ENCODE results near the gene SORCS1.
A peak's percentile ranks its signal among the peaks of the same experiment; 100 is the strongest.

SORCS1 gene

GRCh38 chr10:106551501-106552062, 612.9 kb downstream of the SORCS1 start:
- DNase-seq (ENCODE audit: low read depth): no peak
- TF ChIP-seq, protein P1, sequence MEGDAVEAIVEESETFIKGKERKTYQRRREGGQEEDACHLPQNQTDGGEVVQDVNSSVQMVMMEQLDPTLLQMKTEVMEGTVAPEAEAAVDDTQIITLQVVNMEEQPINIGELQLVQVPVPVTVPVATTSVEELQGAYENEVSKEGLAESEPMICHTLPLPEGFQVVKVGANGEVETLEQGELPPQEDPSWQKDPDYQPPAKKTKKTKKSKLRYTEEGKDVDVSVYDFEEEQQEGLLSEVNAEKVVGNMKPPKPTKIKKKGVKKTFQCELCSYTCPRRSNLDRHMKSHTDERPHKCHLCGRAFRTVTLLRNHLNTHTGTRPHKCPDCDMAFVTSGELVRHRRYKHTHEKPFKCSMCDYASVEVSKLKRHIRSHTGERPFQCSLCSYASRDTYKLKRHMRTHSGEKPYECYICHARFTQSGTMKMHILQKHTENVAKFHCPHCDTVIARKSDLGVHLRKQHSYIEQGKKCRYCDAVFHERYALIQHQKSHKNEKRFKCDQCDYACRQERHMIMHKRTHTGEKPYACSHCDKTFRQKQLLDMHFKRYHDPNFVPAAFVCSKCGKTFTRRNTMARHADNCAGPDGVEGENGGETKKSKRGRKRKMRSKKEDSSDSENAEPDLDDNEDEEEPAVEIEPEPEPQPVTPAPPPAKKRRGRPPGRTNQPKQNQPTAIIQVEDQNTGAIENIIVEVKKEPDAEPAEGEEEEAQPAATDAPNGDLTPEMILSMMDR (conservative IDR thresholded peaks at IDR 0.05; ENCODE audit: low read length): no peak
- H3K4me3 ChIP-seq (ENCODE audit: low read length): no peak overlapping the region

GRCh38 chr10:106548832-106549231, 615.7 kb downstream of the SORCS1 start:
- H3K4me3 ChIP-seq (ENCODE audit: low read length): no peak overlapping the region
- TF ChIP-seq, protein P1 (conservative IDR thresholded peaks at IDR 0.05; ENCODE audit: low read length): no peak
- DNase-seq (ENCODE audit: low read depth): no peak

DNA sequence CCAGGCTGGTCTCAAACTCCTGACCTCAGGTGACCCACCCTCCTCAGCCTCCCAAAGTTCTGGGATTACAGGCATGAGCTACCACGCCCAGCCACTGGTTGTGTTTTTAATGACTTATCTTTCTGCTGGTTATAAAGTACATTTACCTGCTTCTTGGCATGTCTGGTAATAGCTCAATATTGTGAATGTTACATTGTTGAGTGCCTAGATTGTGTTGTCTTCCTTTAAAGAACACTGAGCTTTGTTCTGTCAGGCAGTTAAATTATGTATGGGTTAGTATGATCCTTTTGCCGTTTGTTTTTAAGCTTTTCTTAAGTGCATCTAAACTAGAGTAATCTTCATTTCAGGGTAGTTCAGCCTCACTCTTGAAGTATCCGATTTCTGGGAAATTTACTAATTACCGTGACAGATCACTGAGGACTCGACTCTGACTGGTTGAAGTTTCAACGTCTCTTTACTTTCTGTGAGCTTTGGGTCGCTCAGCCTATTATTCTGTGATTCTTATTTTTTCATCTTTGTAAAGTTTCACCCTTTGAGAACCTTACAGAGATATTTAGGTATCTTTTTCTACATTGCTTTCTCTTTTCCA, 617.4 kb downstream of the SORCS1 start:
- no peak for DNase-seq (ENCODE audit: low read depth)
- TF ChIP-seq, protein P1 (conservative IDR thresholded peaks at IDR 0.05; ENCODE audit: low read length): no peak

GRCh38 chr10:106542461-106542860, 622.0 kb downstream of the SORCS1 start:
- no peak for DNase-seq (ENCODE audit: low read depth)
- TF ChIP-seq, protein P1 (conservative IDR thresholded peaks at IDR 0.05; ENCODE audit: low read length): no peak

More for the DNA sequence above, 617.4 kb downstream of the SORCS1 start:
- H3K4me3 ChIP-seq (ENCODE audit: low read length): no peak overlapping the region

DNA sequence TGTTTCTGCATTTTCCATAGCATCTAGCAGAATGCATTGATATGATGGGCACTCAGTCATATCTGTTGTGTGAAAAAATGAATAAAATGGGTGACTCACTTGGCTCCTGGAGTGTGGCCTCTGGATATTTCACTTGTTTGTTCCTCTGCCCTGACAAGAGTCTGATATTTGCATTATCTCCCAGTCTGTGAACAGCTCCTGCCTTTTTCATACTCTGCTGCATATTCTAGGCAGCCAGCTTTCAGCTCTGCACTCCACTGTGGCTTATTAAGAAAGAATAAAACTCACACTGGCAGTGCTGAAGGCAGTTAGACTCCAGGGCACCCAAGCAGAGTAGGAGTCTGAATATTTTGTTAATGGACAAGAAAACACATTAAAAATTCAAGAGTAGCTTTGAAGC, 623.9 kb downstream of the SORCS1 start:
- peak; percentile 24 for DNase-seq (ENCODE audit: low read depth)
- H3K4me3 ChIP-seq (ENCODE audit: low read length): no peak overlapping the region
- TF ChIP-seq, protein P1 (conservative IDR thresholded peaks at IDR 0.05; ENCODE audit: low read length): no peak

More at GRCh38 chr10:106542461-106542860, 622.0 kb downstream of the SORCS1 start:
- H3K4me3 ChIP-seq (ENCODE audit: low read length): no peak overlapping the region

- TF ChIP-seq, protein P1 (conservative IDR thresholded peaks at IDR 0.05; ENCODE audit: low read length): no peak
- no peak for DNase-seq (ENCODE audit: low read depth)
Measured at GRCh38 chr10:106537866-106538265, 626.6 kb downstream of the SORCS1 start.

DNA sequence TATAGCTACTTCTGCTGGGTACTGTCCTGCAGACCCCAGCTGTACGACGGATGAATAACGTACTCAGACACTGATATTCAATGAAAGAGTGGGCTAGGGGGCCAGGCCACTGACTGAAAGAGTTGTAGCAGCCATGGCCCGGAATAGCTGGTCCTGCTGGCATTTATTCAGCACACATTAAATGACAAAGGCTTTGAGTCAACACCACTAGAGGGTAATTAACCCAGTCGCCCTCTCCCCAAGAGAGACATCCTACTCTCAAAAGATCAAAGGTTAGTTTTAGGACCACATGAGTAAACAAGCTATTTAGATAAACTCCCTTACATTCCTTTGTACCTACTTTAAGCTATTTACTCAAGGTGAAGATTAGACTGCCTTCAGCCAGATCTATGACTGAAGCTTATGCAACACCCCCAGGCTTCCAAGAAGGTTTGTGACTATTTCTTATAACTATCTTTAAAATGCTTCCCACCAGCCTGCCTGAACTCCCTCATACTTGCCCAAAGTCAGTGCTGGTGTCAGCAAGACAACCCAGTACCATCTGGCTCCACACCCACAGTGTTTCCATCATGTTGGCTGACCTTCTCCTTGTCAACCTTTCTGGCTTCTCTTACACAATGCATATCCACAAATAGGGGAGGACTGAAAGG, 629.1 kb downstream of the SORCS1 start:
- H3K4me3 ChIP-seq (ENCODE audit: low read length): no peak overlapping the region
- no peak for DNase-seq (ENCODE audit: low read depth)
- TF ChIP-seq, protein P1 (conservative IDR thresholded peaks at IDR 0.05; ENCODE audit: low read length): no peak

More at GRCh38 chr10:106537866-106538265, 626.6 kb downstream of the SORCS1 start:
- H3K4me3 ChIP-seq (ENCODE audit: low read length): no peak overlapping the region

Measured in AG10803 (cell line).